Measurements from ENCODE around the gene S100PBP. TPM values are rescaled to one million over a fixed set of nuclear protein-coding genes. Genes with fewer than 3 reads are reported as not detected.

S100PBP gene
- total and polyA plus RNA-seq, 2 of the 4 experiments (the other 2 are of a cell fraction) = 13.9 to 20.3 TPM

DNA sequence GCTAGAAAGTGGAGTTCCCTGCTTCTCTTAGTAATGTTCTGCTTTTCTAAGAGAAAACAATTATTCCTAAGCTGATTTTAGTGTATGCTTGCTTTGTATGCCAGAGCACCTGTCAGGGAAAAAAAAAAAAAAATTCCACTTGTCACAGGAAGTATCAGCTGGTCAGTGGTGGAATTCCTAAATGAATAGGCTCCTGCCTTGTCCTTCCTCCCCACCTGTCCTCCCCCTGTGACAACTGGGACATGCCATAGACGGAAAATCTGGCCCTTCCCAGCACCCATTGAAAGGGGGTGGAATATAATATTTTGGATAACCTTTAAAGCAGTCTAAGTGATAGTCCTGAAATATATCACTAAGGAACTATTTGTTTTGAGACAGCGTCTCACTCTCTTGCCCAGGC lies 42.5 kb downstream of the S100PBP start:
- in situ Hi-C loops (cut with MboI; ENCODE audit: low sequenced_read_pairs) (no loop called here), intact Hi-C loops (cut with micrococcal nuclease) (no loop called here), dilution Hi-C loops (cut with HindIII; ENCODE audit: low sequenced_read_pairs, unreplicated experiment) (no loop called here)
- no peak for ATAC-seq (ENCODE audit: low read depth)
- Histone ChIP-seq H2AFZ (replicated peaks; ENCODE audit: low read length, poor library complexity) (no peak overlapping the region), H3K56ac (ENCODE audit: extremely low read depth, insufficient read depth, low read length) (no peak overlapping the region), H3K4me1 (ENCODE audit: control insufficient read depth, insufficient read depth, low read length) (peaks cover 7% of the 10 kb centered on the region), H3K4me3 (ENCODE audit: insufficient read depth, low read depth, low read length) (no peak overlapping the region), H3K4ac (ENCODE audit: low read depth, low read length) (no peak overlapping the region), H3K79me1 (ENCODE audit: low read depth in 1 of 2, low read length in 2 of 2) (no peaks in the 10 kb centered on the region; a peak in 1 of 4 replicates), H3K23ac (ENCODE audit: low read depth, low read length) (no peak overlapping the region), H4K5ac (ENCODE audit: low read depth, low read length) (no peak overlapping the region), H2BK15ac (ENCODE audit: low read depth, low read length) (no peak overlapping the region), H4K20me1 (ENCODE audit: insufficient read depth, low read length) (no peaks in the 10 kb centered on the region), H2BK20ac (ENCODE audit: low read depth, low read length) (no peak overlapping the region), H4K8ac (ENCODE audit: low read depth in 2 of 2, low read length in 2 of 2) (no peak overlapping the region), H3K4me2 (ENCODE audit: low read depth, low read length) (no peak overlapping the region), H2BK5ac (ENCODE audit: low read depth, low read length, poor library complexity, severe bottlenecking) (no peak overlapping the region), H3K14ac (replicated peaks; ENCODE audit: low read depth, low read length) (no peak overlapping the region), H4K91ac (ENCODE audit: insufficient read depth, low read depth, low read length) (no peak overlapping the region), H3K27ac (ENCODE audit: insufficient read depth, low read length) (no peak overlapping the region), H3K27me3 (ENCODE audit: control insufficient read depth, insufficient read depth, low read length) (no peaks in the 10 kb centered on the region), H2BK120ac (ENCODE audit: low read depth, low read length) (no peak overlapping the region), H3K9ac (ENCODE audit: low read depth, low read length) (no peak overlapping the region), H3K9me1 (ENCODE audit: insufficient read depth, low read length) (peaks cover 11% of the 10 kb centered on the region; the same call in 1 of the 2 replicates), H3K9me3 (ENCODE audit: control insufficient read depth, insufficient read depth, low read length) (no peaks in the 10 kb centered on the region), H2AK5ac (ENCODE audit: low read depth, low read length) (no peak overlapping the region), H3K18ac (ENCODE audit: low read depth, low read length) (no peak overlapping the region), H3K36me3 (ENCODE audit: control insufficient read depth, insufficient read depth, low read length) (peaks cover 22% of the 10 kb centered on the region), H2AK9ac (replicated peaks; ENCODE audit: low read depth, low read length, poor library complexity) (no peak overlapping the region)
- ChIA-PET POLR2A (ENCODE audit: unreplicated experiment) (no interaction called here), CTCF (interaction anchor here (0.6 kb wide), 2 partner anchors 23 to 37 kb away, joined by 4 to 7 read pairs; no protein-coding TSS in a partner anchor)
- no peak for DNase-seq
- BruUV-seq (replicated peaks) = no TSS peak
- no peak for TF ChIP-seq RAD21 (IDR thresholded peaks at IDR 0.05; ENCODE audit: low read length)
- no peak for TF ChIP-seq MXI1 (IDR thresholded peaks at IDR 0.05; ENCODE audit: borderline replicate concordance, low read depth, low read length)
- TF ChIP-seq, protein P1, sequence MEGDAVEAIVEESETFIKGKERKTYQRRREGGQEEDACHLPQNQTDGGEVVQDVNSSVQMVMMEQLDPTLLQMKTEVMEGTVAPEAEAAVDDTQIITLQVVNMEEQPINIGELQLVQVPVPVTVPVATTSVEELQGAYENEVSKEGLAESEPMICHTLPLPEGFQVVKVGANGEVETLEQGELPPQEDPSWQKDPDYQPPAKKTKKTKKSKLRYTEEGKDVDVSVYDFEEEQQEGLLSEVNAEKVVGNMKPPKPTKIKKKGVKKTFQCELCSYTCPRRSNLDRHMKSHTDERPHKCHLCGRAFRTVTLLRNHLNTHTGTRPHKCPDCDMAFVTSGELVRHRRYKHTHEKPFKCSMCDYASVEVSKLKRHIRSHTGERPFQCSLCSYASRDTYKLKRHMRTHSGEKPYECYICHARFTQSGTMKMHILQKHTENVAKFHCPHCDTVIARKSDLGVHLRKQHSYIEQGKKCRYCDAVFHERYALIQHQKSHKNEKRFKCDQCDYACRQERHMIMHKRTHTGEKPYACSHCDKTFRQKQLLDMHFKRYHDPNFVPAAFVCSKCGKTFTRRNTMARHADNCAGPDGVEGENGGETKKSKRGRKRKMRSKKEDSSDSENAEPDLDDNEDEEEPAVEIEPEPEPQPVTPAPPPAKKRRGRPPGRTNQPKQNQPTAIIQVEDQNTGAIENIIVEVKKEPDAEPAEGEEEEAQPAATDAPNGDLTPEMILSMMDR (conservative IDR thresholded peaks at IDR 0.05; ENCODE audit: low read depth, low read length) = no peak
- TF ChIP-seq USF2 (IDR thresholded peaks at IDR 0.05; ENCODE audit: low read depth, low read length) = no peak
- no peak for TF ChIP-seq MAFK (IDR thresholded peaks at IDR 0.05; ENCODE audit: low read depth, low read length)
- TF ChIP-seq SMC3 (IDR thresholded peaks at IDR 0.05; ENCODE audit: low read depth, low read length) = no peak
- TF ChIP-seq POLR2A (IDR thresholded peaks at IDR 0.05; ENCODE audit: low read depth, low read length) = no peak
- TF ChIP-seq NFE2L2 (IDR thresholded peaks at IDR 0.05; ENCODE audit: low read depth, low read length) = no peak
- TF ChIP-seq CHD1 (IDR thresholded peaks at IDR 0.05; ENCODE audit: low read depth, low read length) = no peak
- no peak for TF ChIP-seq CEBPB (IDR thresholded peaks at IDR 0.05; ENCODE audit: low read depth, low read length)
- no CpG with 5 or more reads among the region's 2 CpGs for WGBS, 2 experiments (ENCODE audit: extremely low coverage in 2 of 2, insufficient read length in 1 of 2)
